Activated gamma-delta T cell treated with anti-CD3 and anti-CD28 coated beads, Interleukin-2, amount 50 U/mL, for 16 hours (primary cell): Measurements from ENCODE around the gene ZDHHC14.
"Not testable (repeated sequence)": the region's sequence is repeated elsewhere in the genome, so short reads cannot be mapped to it uniquely, and the experiment has no call there.

Experiments
- DNase-seq: peaks from one replicate; pipeline ENCODE4 v3.0.0-alpha.2; 2020; ENCODE audit warnings: low read depth

The ZDHHC14 gene

GRCh38 chr6:157445277-157446009, 64.5 kb downstream of the ZDHHC14 start:
- no peak for DNase-seq

DNA sequence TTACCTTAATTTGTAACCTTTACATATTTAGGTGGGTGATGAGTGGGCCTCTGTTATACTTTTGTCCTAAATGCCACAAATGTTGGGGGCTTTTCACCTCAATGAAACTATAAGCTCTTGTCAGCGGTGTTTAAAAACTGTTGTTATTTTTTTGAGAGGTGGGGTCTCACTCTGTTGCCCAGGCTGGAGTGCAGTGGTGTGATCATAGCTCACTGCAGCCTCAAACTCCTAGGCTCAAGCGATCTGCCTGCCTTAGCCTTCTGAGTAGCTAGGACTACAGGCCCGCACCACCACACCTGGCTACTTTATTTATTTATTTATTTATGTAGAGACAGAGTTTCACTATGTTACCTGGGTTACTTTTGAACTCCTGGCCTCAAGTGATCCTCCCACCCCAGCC, 66.7 kb downstream of the ZDHHC14 start:
- DNase-seq = no peak

DNA sequence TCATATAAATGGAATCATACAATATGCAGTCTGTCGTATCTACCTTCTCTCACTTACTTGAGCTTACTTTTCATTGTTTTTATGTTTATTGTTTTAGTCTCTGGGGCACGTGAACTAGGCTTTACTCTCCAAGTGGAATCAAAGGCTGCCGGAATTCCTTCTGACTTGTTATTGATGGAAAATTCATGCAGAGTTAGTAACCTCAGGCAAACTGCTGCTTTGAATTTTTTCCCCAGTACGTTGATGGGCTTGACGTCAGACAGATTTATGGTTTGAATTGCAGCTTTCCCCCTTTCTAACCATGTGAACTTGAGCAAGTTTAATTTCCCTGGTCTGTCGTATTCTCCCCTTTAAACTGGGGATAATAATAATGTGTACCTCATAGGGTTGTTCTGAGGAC, 68.6 kb downstream of the ZDHHC14 start:
- DNase-seq = no peak

DNA sequence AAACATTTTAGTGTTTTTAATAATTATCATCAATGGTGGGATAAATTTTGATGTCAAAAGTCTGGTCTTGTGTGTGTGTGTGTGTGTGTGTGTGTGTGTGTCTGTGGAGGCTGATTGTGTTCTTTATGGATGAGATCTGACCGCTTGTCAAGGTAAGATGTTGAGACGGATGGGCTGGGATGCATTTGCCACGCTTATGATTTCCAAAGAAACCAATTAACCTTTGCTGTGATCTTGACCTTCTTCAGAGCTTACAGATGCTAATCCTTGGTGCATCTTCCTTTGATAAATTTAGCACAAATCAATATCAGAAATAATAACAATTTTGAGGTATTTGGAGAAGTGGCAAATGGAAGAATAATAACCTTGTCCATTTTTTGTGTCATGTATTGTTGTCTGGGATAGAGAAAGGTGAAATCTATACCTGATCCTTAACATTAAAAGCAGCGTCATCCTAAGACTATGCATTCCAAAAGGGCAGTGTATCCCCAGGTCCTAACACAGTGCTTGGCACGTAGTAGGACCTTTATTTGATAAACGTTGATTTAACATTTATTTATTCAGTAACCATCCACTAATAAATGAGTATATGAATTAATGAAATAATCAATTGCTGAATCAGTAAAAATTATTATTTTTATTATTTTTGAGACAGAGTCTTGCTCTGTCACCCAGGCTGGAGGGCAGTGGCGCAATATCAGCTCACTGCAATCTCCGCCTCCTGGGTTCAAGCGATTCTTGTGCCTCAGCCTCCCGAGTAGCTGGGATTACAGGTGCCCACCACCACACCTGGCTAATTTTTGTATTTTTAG, 70.1 kb downstream of the ZDHHC14 start:
- no peak for DNase-seq

DNA sequence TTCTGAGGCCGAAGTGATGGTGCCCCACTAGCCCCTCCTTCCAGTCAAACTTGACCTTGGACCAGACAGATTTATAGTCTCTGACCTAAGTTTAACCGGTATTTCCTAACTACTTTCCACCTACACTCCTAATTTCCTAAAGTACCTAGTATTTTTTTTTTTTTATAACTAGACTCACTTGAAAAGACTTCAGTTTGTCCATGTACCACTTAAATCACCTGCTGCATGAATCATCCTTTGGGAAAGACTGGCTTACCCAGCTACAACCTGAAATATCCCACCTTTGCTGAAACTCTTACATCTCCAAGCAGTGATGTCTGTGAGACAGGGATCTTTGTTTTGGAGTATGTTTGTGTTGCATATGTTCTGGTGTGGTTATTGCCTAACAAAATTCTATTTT, 71.1 kb downstream of the ZDHHC14 start:
- DNase-seq = no peak

DNA sequence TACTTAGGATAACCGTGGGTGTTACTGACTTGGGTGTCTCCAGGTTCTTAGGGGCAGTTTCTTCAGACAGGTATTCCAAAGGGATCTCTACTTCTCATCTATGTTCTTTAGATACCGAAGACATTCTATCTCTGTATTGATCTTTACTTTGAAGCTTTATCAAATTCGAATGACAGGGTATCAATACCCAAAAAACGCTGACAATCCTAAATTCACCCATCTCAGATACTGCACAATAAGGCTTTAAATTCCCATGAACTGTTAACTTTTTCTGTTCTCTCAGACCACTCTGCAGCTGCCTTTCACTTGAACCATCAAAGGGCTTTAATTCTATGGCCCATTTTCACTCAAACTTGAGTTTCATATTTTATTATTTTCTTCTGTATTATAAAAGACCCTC, 72.1 kb downstream of the ZDHHC14 start:
- DNase-seq = no peak

DNA sequence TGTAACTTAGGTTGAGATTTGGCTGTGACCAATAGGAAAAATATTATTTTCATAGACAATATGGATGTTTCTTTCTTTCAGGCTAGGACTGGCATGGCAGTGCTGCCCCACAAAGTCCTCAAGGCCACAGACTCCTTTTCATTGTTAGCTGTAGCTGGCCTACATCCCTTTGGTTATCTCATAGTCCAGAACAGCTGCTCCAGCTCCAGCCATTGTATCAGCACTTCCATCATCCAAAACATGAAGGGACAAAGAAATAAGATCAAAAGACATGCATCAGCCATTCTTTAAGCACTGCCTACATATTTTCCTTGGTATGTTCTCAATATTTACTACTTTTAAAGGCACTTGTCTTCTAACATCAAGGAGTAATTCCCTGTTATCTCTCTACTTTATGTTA, 73.0 kb downstream of the ZDHHC14 start:
- no peak for DNase-seq

GRCh38 chr6:157454762-157455714, 74.0 kb downstream of the ZDHHC14 start:
- no peak for DNase-seq

GRCh38 chr6:157455731-157456523, 74.9 kb downstream of the ZDHHC14 start:
- DNase-seq = no peak

DNA sequence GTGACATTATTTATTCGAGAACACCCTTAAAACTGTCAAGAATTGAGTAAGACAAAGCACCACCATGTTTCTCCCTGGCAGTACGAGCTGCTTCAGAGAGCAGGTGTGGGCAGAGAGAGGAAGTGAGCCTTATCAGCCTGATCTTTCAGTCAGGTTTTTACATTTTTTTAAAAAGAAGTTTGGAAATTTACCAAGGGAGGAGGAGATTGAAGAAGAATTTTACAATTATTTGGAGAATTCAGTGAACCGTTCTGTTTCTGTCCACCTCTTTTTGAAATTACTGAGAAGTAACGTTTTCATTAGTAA, 75.5 kb downstream of the ZDHHC14 start:
- DNase-seq = no peak

- no peak for DNase-seq
Observed at GRCh38 chr6:157457787-157458186, 76.8 kb downstream of the ZDHHC14 start.

DNA sequence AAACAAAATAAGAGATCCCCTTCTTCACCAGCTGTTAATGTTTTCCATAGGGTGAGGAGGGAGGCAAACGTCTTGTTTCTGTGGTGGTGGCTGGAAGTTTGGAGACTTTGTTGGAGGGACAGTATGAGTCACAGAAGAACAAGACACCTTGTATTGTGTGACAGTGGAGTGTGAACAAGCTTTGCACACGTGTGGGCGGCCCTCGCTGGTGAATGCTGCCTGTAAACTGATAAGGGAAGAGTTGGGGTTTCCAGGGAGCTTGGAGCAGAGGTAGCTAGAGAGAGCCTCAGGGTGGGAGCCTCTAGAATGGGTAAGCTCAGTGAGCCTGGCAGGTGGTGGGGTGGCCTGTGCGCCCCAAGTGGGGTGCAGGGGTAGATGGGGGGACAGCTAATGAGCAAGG, 78.3 kb downstream of the ZDHHC14 start:
- no peak for DNase-seq

DNA sequence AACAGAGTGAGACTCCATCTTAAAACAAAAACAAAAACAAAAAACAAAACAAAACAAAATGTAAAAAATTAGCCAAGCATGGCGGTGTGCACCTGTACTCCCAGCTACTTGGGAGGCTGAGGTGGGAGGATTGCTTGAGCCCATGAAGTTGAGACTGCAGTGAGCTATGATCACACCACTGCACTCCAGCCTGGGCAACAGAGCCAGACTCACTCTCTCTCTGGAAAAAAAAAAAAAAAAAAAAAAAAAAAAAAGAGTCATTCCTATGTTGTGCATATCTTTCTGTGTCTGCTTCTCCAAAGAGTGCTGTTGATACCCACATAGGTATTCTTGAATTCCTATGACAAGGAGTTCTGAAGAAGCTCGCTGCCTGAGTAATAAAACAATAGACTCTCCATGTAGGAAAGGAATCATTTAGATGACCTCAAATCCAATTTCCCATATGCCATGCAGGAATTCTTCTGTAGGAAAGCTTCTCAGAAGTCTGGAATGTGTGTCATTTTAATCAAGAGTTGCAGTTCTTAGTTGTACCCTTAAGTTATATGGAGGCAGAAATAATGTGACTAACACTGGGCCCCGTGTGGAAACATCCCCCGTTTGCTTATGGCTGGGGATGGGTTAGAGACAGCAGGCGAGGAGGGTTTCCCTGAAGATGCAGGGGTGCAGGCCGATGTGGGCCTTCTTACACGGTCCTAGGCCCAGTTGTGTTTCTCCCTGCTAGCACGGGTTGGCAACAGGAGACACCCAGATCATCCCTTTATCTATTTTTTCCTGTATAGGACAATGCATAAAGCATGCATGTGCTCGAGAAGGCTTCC, 79.4 kb downstream of the ZDHHC14 start:
- DNase-seq = no peak

DNA sequence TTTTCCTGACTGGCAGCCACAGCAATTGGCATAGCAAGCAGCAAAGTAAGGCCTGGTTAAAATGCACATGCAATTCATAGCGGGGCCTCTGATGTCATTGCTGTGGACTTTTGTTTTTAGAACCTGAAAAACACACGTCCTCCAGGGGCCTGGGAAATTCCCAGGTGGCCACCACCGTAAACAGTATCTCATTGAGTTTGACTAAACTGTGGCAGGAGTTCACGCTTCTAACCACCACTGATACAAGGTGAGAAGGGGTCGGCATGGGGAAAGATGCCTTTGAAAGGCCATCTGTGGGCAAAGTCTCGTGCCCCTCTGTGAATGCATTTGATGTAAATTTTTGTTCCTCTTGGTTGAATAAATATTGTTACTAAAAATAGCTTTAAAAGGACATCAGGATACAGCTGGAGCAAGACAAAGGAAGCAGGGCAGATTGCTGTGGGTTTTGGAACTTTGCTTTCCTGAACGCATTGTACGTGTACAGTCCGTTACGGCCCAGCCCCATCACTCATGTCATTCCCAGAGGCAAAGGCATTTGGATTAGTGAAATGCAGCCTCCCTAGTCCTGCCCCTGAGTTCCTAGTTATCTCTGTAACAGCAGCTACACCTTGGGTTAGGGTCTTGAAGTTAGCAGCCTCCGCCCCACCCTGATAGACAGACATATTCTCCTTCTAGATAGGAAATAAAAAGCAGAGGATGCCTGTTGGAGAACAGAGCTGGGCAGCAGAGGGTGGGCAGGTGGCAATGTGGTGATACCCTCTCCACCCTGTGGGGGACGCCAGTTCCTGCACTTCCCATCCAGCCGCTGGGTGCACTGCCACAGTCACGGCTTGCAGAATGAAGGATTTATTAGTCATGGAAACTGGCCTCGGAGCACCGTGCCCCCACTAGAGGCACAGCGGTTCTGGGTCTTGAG, 80.3 kb downstream of the ZDHHC14 start:
- peak; percentile 30 for DNase-seq

GRCh38 chr6:157462956-157463742, 82.2 kb downstream of the ZDHHC14 start:
- DNase-seq = no peak

GRCh38 chr6:157463743-157464135, 82.7 kb downstream of the ZDHHC14 start:
- not testable (repeated sequence) for DNase-seq

GRCh38 chr6:157464653-157465535, 83.9 kb downstream of the ZDHHC14 start:
- DNase-seq = no peak

GRCh38 chr6:157466342-157466648, 85.3 kb downstream of the ZDHHC14 start:
- DNase-seq = no peak
